Activated CD4-positive, alpha-beta T cell treated with anti-CD3 and anti-CD28 coated beads, Interleukin-2, amount 50 U/mL, for 24 hours (primary cell): ENCODE data around the gene ICA1L.
"Not testable (repeated sequence)": the region's sequence is repeated elsewhere in the genome, so short reads cannot be mapped to it uniquely, and the experiment has no call there.

Experiments used
- DNase-seq, 2 donors: peaks; one replicate each; pipeline ENCODE4 v3.0.0-alpha.2; 2020; ENCODE audit warnings: low read depth in 1 of 2, low spot score in 1 of 2

ICA1L gene

GRCh38 chr2:202847693-202848524, 23.7 kb downstream of the ICA1L start:
- DNase-seq, result no peak

GRCh38 chr2:202844656-202845055, 26.9 kb downstream of the ICA1L start:
- DNase-seq, result no peak

DNA sequence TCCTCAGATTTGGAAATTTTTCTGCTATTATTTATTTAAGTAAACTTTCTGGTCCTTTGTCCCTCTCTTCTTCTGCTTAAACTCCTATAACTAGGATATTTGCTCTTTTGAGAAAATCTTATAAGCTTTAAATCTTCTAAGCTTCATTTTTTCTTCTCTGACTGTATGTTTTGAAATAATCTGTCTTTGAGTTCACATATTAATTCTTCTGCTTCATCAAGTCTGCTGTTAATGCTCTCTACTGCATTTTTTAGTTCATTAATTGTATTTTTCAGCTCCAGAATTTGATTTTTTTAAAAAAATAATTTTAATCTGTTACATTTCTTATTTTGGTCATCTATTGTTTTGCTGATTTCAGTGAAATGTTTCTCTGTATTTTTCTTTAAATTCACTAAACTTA, 28.9 kb downstream of the ICA1L start:
- DNase-seq, result no peak

DNA sequence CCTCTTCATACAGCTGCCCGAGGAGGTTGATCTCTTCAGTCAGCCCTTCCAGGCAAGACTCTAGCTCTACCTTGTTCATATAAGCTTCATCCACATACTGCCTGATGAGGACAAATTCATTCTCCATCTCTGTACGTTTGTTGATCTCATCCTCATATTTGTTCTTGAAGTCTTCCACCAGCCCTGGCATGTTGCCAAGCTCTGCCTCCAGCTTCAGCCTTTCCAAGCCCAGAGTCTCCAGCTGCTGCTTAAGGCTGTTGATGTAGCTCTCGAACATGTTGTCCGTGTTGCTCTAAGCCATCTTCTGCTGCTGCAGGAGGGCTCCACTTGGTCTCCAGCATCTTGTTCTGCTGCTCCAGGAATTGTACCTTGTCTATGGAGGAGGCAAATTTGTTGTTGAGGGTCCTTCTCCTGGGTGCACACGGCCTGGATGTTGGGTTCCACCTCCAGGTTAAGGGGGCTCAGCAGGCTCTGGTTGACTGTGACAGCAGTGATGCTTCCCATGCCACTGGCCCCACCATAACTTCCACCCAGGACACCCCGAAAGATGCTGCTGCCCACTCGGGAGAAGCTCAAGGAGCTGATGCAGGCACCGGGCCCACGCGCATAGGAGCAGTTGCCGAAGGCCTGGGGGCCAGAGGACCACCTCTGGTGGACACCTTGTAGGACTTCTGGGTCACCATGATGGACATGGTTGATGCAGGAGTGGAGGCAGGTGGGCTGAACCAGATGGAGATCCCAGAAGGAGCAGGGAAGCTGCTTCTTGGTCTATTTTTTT, 30.3 kb downstream of the ICA1L start:
- DNase-seq, result no peak

DNA sequence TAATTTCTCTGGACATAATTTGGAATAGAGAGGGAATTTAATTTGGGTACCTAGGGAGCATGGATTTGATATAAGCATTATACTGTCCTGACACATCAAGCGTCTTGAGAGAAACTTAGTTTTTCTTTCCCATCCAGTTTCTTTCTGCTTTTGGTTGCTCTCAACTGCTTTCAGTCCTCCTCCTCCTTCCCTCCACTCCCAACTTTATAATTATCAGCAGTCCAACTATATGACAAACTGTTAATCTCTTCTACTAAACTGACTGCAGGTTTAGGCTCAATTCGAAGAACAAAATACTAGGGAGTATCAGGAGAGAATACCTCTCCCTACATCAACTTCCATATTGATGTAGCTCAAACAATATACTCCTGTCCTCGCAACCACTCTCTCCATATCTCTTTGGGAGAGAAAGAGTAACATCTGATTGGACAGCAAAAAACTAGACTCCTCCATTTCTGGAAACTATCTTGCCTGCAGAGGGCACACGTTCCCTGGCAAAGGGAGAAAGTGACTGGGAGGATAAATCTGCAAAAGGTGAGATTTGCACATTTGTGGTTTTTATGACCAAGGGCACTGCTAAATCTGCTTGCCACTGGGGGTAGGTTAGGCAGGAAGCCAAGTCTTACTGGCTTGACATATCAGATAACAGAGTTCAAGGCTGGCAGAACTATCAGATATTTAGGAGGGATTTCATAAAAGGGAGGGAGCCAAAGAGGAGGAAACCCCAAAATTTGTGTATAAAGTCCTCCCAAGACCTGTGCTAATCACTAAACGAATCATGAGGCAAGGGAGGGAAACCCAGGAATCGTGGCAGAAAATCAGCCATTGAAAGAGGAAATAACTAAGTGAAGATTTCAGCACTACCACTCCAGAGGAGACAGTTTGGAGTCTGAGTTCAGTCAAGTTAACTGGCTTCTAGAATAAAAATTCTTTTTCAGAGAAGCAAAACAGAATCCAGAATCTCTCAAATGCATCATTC, 40.0 kb downstream of the ICA1L start:
- peak in 1 of 2 donors; percentile 25 for DNase-seq

- DNase-seq, result no peak
These were observed 46.7 kb downstream of the ICA1L start for GRCh38 chr2:202824901-202825300.

DNA sequence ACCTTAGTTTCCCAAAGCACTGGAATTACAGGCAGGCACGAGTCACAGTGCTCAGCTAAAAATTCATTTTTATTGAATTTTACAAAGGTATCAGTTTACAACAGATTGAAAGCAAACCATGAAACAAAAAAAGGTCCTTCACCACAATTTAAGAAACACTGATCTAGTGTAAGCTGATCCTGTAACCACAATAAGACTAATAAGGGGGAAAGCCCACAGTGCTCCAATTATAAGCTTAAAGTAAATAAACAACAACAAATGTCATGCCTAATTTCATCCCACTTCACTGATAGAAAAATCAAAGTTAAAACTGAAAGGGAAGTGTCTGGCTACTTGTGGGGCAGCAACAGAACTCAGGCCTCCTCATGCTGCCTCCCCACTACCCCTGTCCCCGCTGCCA, 49.2 kb downstream of the ICA1L start:
- no peak for DNase-seq

DNA sequence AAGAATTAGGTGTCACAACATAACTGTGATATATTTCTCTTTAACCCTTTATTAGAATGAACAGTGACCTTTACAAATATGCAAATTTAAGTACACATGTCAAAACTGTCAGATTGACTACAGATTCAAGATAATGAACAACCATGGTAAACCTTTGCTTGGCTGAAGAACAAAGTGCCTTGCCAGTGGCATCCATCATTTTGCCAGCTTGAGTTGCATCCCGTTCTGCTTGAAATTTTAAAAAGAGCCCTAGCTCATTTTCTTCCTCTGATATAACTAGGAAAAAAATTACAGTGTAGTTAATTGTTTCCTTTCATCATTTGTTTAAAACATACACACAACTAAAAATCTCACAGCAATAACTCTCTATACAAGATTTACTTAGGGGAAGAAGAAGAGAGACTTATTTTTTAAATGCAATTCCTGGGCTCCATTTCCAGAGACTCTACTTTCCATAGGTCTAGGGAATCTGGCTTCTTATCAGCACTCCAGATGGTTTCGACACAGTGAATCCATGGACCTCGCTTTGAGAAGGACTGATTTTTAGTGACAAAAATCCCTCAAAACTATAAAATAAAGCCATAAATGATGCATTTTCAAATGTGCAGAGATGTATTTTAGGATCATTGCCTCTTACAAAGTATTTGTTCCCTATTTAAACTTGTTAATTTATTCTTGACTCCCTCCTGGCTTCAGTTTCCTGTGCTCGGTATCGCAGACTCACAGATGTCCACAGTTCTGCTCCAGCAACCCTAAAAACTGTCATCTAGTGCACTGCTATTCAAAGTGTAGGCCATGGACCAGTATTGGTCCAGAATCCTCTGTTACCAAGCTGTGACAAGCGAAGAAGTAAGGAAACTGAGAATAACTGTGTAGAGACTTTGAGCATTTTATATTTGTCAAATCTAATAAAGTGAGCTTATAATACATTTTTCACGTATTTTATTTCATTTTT, 50.1 kb downstream of the ICA1L start:
- DNase-seq, result no peak

DNA sequence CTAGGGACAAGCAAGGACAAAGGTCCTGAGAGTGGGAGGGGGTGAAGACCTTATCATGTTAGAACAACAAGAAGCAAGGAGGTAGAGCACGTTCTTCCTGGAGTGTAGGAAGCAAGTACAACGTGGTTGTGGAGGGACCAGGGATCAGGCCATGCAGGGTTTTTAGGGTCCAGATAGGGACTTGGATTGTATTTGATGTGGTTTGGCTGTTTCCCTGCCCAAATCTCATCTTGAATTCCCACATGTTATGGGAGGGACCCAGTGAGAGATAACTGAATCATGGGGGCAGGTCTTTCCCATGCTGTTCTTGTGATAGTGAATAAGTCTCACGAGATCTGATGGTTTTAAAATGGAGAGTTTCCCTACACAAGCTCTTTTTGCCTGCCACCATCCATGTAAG, 53.2 kb downstream of the ICA1L start:
- no peak for DNase-seq

GRCh38 chr2:202817771-202818170, 53.8 kb downstream of the ICA1L start:
- DNase-seq, result no peak

DNA sequence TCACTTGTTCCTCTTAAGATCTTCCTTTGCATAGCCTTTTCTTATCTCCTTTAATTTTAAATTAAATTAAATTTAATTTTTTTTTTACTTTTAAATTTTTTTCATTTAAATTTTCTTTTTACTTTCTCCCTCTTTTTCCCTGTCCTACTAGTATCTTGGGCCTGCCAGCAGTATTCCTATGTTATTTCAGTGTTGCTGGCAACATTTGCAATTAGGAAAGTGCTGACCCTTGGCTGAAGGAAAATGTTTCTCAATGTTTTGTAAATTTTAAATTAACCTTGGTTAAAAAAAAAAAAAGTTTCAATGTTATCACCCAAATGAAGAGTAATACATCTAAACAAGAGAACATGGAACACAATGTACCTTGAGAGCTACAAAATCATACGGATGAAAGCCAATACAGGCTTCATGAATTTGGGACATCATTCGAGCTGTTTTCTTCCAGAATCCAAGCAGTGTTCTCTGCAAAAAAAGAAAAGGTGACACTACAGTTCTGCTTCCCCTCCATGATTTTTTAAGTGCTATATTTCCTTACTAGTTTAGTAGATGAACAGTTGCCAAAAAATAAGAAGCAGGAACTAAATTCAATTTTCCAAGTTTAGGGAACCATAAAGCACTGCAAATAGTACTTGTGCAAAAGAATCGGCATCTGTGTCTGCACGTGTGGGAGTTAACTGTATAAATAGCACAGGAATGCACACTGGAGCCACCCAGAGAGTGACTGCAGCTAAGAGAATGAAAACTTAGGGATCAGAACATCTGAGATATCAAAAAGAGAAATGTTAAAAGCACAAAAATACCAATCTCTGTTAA, 55.8 kb downstream of the ICA1L start:
- no peak for DNase-seq

DNA sequence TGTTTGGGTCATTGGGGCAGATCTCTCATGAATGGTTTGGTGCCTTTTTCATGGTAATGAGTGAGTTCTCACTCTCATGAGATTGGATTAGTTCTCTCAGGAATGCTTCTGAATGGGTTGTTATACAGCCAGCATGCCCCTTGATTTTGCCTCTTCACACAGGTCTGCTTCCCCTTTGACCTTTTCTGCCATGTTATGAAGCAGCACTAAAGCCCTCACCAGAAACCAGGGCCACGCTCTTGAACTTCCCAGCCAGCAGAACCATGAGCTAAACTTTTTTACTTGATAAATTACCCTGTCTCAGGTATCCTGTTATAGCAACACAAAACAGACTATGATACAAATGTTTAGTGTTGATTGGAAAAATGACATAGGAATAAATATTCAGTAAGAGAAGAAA, 57.3 kb downstream of the ICA1L start:
- DNase-seq, result no peak

DNA sequence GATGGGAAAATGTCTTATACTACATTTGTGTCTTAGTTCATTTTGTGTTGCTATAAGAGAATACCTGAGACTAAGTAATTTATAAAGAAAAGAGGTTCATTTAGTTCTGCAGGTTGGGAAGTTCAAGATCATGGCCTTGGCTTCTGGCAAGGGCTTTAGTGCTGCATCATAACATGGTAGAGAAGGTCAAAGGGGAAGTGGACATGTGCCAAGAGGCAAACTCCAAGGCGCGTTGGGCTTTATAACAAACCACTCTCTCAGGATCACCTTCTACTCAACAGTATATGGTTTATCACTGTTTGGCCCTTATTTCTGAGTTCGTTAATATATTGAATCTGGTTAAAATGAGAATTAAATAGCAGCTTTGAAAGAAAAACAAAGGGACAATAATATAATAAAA, 58.2 kb downstream of the ICA1L start:
- DNase-seq, result no peak

- DNase-seq, result no peak
These were observed 62.8 kb downstream of the ICA1L start for GRCh38 chr2:202808754-202809153.

DNA sequence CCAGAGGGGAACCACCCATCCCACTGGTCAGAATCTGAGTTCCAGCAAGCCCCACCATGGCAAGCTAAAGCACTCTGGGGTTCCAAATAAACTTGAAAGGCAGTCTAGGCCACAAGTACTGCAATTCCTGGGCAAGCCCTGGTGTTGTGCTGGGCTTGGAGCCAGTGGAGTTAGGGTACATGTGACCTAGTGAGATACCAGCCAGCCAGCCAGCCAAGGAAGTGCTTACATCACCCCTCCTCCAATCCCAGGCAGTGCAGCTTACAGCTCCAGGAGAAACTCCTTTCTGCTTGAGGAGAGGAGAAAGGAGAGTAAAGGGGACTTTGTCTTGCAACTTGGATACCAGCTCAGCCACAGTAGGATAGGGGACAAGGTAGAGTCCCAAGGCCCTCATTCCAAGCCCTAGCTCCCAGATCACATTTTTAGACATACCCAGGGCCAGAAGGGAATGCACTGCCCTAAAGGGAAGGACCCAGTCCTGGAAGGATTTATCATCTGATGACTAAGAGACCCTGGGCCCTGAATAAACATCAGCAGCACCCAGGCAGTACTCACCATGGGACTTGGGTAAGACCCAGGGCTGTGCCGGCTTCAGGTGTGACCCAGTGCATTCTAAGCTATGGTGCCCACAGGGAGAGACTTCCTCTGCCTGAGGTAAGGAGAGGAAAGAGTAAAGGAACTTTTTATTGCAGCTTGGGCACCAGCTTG, 64.0 kb downstream of the ICA1L start:
- DNase-seq, result not testable (repeated sequence)

DNA sequence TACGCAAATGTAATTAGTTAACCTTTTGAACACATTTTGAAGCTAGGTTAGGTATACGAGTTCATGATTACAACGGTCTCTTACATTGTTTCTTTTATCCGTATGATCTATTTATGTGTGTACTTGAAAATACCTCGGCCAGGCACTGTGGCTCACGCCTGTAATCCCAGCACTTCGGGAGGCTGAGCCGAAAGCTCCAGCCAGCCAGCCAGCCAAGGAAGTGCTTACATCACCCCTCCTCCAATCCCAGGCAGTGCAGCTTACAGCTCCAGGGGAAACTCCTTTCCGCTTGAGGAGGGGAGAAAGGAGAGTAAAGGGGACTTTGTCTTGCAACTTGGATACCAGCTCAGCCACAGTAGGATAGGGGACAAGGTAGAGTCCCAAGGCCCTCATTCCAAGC, 65.7 kb downstream of the ICA1L start:
- DNase-seq, result not testable (repeated sequence)

GRCh38 chr2:202797944-202798343, 73.6 kb downstream of the ICA1L start:
- no peak for DNase-seq

GRCh38 chr2:202790676-202791075, 80.9 kb downstream of the ICA1L start:
- DNase-seq, result no peak

DNA sequence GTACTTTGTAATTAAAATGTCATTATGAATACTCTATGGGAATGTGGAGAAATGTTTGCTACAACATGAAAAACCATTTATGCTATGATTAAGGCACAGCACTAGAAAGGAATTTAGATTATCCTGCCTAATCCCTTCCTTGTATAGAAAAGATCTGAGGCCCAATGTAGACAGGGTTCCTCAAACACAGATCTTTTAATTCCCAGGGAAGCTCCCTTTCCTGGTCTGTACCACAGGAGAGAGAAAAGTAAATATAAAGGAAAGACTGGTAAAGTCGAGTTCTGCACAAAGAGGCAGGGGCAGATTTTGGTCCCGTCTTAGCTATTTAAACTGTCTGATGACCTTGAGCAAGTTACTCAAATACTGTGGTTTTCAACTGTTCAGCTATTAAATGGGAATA, 84.7 kb downstream of the ICA1L start:
- no peak for DNase-seq
